GM12878 (cell line): ENCODE measurements around the gene MAPRE2.

Experiments used
- CREM ChIP-seq: IDR thresholded peaks from 2 replicates; pipeline ENCODE4 v1.6.1; 2014; ENCODE audit warnings: antibody characterized with exemption, low read depth
- HCFC1 ChIP-seq: fragments of 150-350 bp; IDR thresholded peaks from 2 replicates; pipeline ENCODE4 v1.6.1; 2014; ENCODE audit warnings: low read length
- NFYA ChIP-seq: IDR thresholded peaks from 2 replicates; pipeline ENCODE4 v1.6.1; 2011; ENCODE audit warnings: low read depth, mild to moderate bottlenecking, low read length, improper control_type of control experiment, borderline replicate concordance
- SMAD5 ChIP-seq: IDR thresholded peaks from 2 replicates; pipeline ENCODE4 v1.6.1; 2016; ENCODE audit warnings: antibody characterized with exemption, low read depth
- ZSCAN29 ChIP-seq: fragments of 450-650 bp; IDR thresholded peaks from 2 replicates; pipeline ENCODE4 v1.6.1; 2017; ENCODE audit warnings: mild to moderate bottlenecking, moderate library complexity
- TF ChIP-seq, protein P1 (sequence below), 3 experiments: IDR thresholded peaks in 2 of 3; conservative IDR thresholded peaks in 1 of 3; 2 replicates each; pipeline ENCODE4 v1.5.1; 2011; ENCODE audit warnings: low read depth in 3 of 3, low read length in 3 of 3, mild to moderate bottlenecking in 3 of 3, control low read depth in 2 of 3, moderate library complexity in 2 of 3, inconsistent platforms in 1 of 3, mixed read lengths in 1 of 3; ENCODE audit not compliant: control insufficient read depth in 2 of 3, insufficient read depth in 1 of 3; ENCODE audit errors: extremely low read depth in 1 of 3

DNA sequence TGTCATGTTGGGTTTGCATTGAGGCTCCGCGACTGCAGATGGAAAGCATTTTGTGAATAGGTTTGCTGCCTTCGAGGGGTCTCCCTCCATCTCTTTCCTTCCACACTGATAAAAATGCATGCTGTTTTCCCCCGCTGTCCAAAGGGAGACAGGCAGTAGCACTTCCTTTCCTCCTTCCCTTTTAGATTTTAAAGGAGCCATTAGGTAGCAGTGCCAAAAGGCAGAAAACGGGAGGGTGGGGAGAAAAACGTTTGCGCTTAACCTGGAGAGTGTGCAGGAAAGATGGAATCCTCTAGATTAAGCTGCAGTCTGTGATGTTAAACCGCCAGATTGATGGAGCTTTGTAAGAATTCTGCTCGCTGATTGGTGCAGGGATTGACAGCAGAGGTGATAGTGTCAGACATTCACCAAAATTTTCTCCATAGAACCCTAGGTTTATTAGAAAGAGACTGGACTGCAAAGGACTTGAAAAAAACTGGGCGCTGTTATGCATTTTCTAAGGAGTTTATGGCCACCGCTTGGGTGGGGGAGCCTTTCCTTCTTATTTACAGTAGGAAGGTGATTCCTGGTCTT is 688 bp downstream of the MAPRE2 start:
- TF ChIP-seq ZSCAN29: no peak
- no peak for TF ChIP-seq SMAD5
- TF ChIP-seq CREM: no peak
- TF ChIP-seq NFYA: no peak
- TF ChIP-seq, protein P1, sequence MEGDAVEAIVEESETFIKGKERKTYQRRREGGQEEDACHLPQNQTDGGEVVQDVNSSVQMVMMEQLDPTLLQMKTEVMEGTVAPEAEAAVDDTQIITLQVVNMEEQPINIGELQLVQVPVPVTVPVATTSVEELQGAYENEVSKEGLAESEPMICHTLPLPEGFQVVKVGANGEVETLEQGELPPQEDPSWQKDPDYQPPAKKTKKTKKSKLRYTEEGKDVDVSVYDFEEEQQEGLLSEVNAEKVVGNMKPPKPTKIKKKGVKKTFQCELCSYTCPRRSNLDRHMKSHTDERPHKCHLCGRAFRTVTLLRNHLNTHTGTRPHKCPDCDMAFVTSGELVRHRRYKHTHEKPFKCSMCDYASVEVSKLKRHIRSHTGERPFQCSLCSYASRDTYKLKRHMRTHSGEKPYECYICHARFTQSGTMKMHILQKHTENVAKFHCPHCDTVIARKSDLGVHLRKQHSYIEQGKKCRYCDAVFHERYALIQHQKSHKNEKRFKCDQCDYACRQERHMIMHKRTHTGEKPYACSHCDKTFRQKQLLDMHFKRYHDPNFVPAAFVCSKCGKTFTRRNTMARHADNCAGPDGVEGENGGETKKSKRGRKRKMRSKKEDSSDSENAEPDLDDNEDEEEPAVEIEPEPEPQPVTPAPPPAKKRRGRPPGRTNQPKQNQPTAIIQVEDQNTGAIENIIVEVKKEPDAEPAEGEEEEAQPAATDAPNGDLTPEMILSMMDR (IDR thresholded peaks at IDR 0.05 in 2 of 3, conservative IDR thresholded peaks at IDR 0.05 in 1 of 3; ENCODE audit: control insufficient read depth in 2 of 3, extremely low read depth in 1 of 3, insufficient read depth in 1 of 3, low read depth in 3 of 3, low read length in 3 of 3): no peak
- TF ChIP-seq HCFC1: no peak
